IMR-90 (cell line): ENCODE measurements around the gene NOL6.

Experiments used
- CTCF ChIP-seq: conservative IDR thresholded peaks from 2 replicates; pipeline ENCODE4 v1.5.1; 2012; ENCODE audit warnings: mild to moderate bottlenecking, low read depth, low read length, improper control_type of control experiment
- POLR2A ChIP-seq: IDR thresholded peaks from 2 replicates; pipeline ENCODE4 v1.6.1; 2012; ENCODE audit warnings: mild to moderate bottlenecking, low read depth, low read length
- RCOR1 ChIP-seq: IDR thresholded peaks from 2 replicates; pipeline ENCODE4 v1.6.1; 2012; ENCODE audit warnings: mild to moderate bottlenecking, low read length, improper control_type of control experiment; ENCODE audit not compliant: insufficient replicate concordance
- RFX5 ChIP-seq: IDR thresholded peaks from 2 replicates; pipeline ENCODE4 v1.8.0; 2012; ENCODE audit warnings: low read depth, mild to moderate bottlenecking, low read length, moderate library complexity
- TF ChIP-seq, protein P1 (sequence below): fragments of 150-350 bp; IDR thresholded peaks from 2 replicates; pipeline ENCODE4 v1.6.1; 2016; ENCODE audit warnings: low read depth, mild to moderate bottlenecking, low read length, moderate library complexity, borderline replicate concordance

- no peak for TF ChIP-seq POLR2A
- no peak for TF ChIP-seq RFX5
- TF ChIP-seq, protein P1, sequence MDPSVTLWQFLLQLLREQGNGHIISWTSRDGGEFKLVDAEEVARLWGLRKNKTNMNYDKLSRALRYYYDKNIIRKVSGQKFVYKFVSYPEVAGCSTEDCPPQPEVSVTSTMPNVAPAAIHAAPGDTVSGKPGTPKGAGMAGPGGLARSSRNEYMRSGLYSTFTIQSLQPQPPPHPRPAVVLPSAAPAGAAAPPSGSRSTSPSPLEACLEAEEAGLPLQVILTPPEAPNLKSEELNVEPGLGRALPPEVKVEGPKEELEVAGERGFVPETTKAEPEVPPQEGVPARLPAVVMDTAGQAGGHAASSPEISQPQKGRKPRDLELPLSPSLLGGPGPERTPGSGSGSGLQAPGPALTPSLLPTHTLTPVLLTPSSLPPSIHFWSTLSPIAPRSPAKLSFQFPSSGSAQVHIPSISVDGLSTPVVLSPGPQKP: no peak
- no peak for TF ChIP-seq CTCF
- TF ChIP-seq RCOR1: no peak
These were observed 23.0 kb downstream of the NOL6 start for GRCh38 chr9:33450621-33451146.
